SK-N-SH (cell line): ENCODE measurements around the gene ACP5. TPM values are rescaled to one million over a fixed set of nuclear protein-coding genes. Genes with fewer than 3 reads are reported as not detected.
A peak's percentile ranks its signal among the peaks of the same experiment; 100 is the strongest.

Experiments used
- CHD2 ChIP-seq: fragments of 150-350 bp; IDR thresholded peaks from 2 replicates; pipeline ENCODE4 v1.6.1; 2018; ENCODE audit warnings: low read length; ENCODE audit not compliant: partially characterized antibody
- ELF1 ChIP-seq: IDR thresholded peaks from 2 replicates; pipeline ENCODE4 v1.4.0; 2012
- EZH2phosphoT487 ChIP-seq: fragments of 200-600 bp; sonication (generic); IDR thresholded peaks from 2 replicates; pipeline ENCODE4 v1.6.1; 2017; ENCODE audit warnings: low read depth, mixed run types, mild to moderate bottlenecking, antibody characterized with exemption, moderate library complexity, borderline replicate concordance
- FOXM1 ChIP-seq: IDR thresholded peaks from 2 replicates; pipeline ENCODE4 v1.4.0; 2012; ENCODE audit warnings: low read depth, mild to moderate bottlenecking
- GATA2 ChIP-seq: sonication (generic); formaldehyde crosslinking; IDR thresholded peaks from 2 replicates; pipeline ENCODE4 v1.5.0; 2020; ENCODE audit warnings: mild to moderate bottlenecking, missing genetic modification reagents
- NFIC ChIP-seq: IDR thresholded peaks from 2 replicates; pipeline ENCODE4 v1.4.0; 2012; ENCODE audit warnings: borderline replicate concordance
- NRF1 ChIP-seq: IDR thresholded peaks from 2 replicates; pipeline ENCODE4 v1.6.1; 2012; ENCODE audit warnings: low read depth, mild to moderate bottlenecking, low read length
- POLR2AphosphoS5 ChIP-seq: IDR thresholded peaks from 2 replicates; pipeline ENCODE4 v1.6.1; 2012; ENCODE audit warnings: low read depth, low read length
- RCOR1 ChIP-seq: fragments of 150-350 bp; IDR thresholded peaks from 2 replicates; pipeline ENCODE4 v1.6.1; 2017; ENCODE audit warnings: antibody characterized with exemption, low read length
- SIN3A ChIP-seq: IDR thresholded peaks from 2 replicates; pipeline ENCODE4 v1.6.1; 2012; ENCODE audit warnings: low read depth, mild to moderate bottlenecking, low read length, moderate library complexity, borderline replicate concordance
- SMC3 ChIP-seq: IDR thresholded peaks from 2 replicates; pipeline ENCODE4 v1.6.1; 2012; ENCODE audit warnings: low read depth, low read length, improper control_type of control experiment
- TCF12 ChIP-seq: IDR thresholded peaks from 2 replicates; pipeline ENCODE4 v1.4.0; 2012
- TEAD4 ChIP-seq: IDR thresholded peaks from 2 replicates; pipeline ENCODE4 v1.4.0; 2012; ENCODE audit warnings: mild to moderate bottlenecking, borderline replicate concordance; ENCODE audit not compliant: insufficient read depth
- polyA plus RNA-seq, 3 experiments: library from polyadenylated mRNA; depleted of rRNA; stranded (reverse); fragments of >200 nt; gene quantifications; 2 replicates each; pipeline ENCODE4 v1.2.3, GENCODE V29; 2012
- TF ChIP-seq, protein P1 (sequence below): IDR thresholded peaks from 2 replicates; pipeline ENCODE4 v1.4.0; 2012; ENCODE audit warnings: low read depth, borderline replicate concordance
- TF ChIP-seq, protein P2 (sequence below): fragments of 200-600 bp; sonication (generic); IDR thresholded peaks from 2 replicates; pipeline ENCODE4 v1.6.1; 2017; ENCODE audit warnings: antibody characterized with exemption, mild to moderate bottlenecking, moderate library complexity
- TF ChIP-seq, protein P3 (sequence below): fragments of 150-350 bp; IDR thresholded peaks from 2 replicates; pipeline ENCODE4 v1.6.1; 2017; ENCODE audit warnings: antibody characterized with exemption, low read length, low read depth, borderline replicate concordance

Gene ACP5
- polyA plus RNA-seq, 1 of the 3 experiments (the other 2 are of a cell fraction), result 0.87 TPM

DNA sequence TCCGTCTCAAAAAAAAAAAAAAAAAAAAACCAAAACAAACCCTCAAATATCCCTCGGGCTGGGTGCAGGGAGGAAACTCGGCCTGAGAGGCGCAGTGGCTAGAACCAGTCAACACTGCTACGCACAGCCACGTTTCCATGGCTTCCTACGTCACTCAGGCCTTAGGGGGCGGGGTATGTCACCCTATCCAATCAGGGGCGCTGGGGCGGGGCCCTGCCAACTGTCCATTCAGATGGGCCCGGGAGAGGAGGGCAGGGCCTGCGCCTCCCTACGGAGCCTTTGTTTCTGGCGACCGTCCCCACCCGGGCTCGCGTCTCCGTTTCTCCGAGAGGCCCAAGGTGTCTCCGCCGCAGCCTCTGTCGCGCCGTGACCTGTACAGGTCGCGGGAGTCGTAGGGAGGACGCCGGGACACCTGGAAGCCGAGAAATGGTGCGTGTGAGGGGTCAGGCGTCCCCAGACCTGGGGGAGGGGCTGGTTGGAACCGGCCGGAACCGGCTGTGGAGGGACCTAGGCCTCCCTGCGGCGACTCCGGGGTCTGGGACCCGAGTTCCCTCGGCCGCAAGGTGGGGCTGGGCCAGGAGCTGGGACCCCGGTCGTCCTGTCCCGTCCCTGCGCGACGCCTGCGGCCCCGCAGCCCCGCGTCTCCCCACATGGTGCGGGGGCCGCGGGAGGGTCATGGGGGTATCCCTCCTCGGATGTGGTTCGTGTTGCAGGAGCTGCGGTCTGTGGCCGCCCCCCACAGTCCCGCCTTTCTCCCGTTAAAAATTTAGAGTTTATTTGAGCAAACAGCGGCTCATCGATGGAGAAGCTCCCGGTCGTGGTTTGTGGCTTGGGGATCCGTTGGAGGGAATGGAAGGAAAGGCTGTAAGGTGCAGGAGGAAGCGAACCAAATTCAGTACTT, 20.0 kb upstream of the ACP5 start, which contains the start of gene ZNF627 (continued):
- no peak for TF ChIP-seq NFIC
- TF ChIP-seq ELF1, result no peak
- TF ChIP-seq SMC3, result no peak
- no peak; the same call in 1 of the 2 replicates for TF ChIP-seq SIN3A
- peak; percentile 40 for TF ChIP-seq NRF1
- no peak for TF ChIP-seq RCOR1
- TF ChIP-seq GATA2 (CRISPR knock-in tag), result no peak
- TF ChIP-seq, protein P1, sequence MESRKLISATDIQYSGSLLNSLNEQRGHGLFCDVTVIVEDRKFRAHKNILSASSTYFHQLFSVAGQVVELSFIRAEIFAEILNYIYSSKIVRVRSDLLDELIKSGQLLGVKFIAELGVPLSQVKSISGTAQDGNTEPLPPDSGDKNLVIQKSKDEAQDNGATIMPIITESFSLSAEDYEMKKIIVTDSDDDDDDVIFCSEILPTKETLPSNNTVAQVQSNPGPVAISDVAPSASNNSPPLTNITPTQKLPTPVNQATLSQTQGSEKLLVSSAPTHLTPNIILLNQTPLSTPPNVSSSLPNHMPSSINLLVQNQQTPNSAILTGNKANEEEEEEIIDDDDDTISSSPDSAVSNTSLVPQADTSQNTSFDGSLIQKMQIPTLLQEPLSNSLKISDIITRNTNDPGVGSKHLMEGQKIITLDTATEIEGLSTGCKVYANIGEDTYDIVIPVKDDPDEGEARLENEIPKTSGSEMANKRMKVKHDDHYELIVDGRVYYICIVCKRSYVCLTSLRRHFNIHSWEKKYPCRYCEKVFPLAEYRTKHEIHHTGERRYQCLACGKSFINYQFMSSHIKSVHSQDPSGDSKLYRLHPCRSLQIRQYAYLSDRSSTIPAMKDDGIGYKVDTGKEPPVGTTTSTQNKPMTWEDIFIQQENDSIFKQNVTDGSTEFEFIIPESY, result no peak
- TF ChIP-seq EZH2phosphoT487, result no peak
- no peak for TF ChIP-seq FOXM1
- peak; percentile 57 for TF ChIP-seq CHD2
- no peak for TF ChIP-seq TEAD4
- TF ChIP-seq TCF12, result no peak
- TF ChIP-seq, protein P2, sequence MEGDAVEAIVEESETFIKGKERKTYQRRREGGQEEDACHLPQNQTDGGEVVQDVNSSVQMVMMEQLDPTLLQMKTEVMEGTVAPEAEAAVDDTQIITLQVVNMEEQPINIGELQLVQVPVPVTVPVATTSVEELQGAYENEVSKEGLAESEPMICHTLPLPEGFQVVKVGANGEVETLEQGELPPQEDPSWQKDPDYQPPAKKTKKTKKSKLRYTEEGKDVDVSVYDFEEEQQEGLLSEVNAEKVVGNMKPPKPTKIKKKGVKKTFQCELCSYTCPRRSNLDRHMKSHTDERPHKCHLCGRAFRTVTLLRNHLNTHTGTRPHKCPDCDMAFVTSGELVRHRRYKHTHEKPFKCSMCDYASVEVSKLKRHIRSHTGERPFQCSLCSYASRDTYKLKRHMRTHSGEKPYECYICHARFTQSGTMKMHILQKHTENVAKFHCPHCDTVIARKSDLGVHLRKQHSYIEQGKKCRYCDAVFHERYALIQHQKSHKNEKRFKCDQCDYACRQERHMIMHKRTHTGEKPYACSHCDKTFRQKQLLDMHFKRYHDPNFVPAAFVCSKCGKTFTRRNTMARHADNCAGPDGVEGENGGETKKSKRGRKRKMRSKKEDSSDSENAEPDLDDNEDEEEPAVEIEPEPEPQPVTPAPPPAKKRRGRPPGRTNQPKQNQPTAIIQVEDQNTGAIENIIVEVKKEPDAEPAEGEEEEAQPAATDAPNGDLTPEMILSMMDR, result peak; percentile 11; the same call in 1 of the 2 replicates
- TF ChIP-seq, protein P3, sequence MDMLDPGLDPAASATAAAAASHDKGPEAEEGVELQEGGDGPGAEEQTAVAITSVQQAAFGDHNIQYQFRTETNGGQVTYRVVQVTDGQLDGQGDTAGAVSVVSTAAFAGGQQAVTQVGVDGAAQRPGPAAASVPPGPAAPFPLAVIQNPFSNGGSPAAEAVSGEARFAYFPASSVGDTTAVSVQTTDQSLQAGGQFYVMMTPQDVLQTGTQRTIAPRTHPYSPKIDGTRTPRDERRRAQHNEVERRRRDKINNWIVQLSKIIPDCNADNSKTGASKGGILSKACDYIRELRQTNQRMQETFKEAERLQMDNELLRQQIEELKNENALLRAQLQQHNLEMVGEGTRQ, result no peak
- peak; percentile 98 for TF ChIP-seq POLR2AphosphoS5
